Neuron (in vitro differentiated cells): ENCODE data around the gene SUSD1.

Experiments
- H2AFZ ChIP-seq: one replicate; pipeline ENCODE4 v1.6.1; 2013; ENCODE audit warnings: low read depth, mild to moderate bottlenecking, inconsistent platforms, low read length, moderate library complexity
- H3K27me3 ChIP-seq: one replicate; pipeline ENCODE4 v1.6.1; 2013; ENCODE audit warnings: low read length; ENCODE audit not compliant: insufficient read depth
- H3K36me3 ChIP-seq: one replicate; pipeline ENCODE4 v1.6.1; 2013; ENCODE audit warnings: low read length; ENCODE audit not compliant: insufficient read depth
- H3K4me1 ChIP-seq: one replicate; pipeline ENCODE4 v1.6.1; 2013; ENCODE audit warnings: low read length; ENCODE audit not compliant: insufficient read depth
- H3K4me3 ChIP-seq: 2 replicates; pipeline ENCODE4 v1.5.1; 2013; ENCODE audit warnings: mild to moderate bottlenecking, low read length, moderate library complexity
- H3K9me3 ChIP-seq: one replicate; pipeline ENCODE4 v1.6.1; 2013; ENCODE audit warnings: low read length

The SUSD1 gene

GRCh38 chr9:112041536-112042243, 133.4 kb downstream of the SUSD1 start:
- H3K27me3 ChIP-seq = no peaks in the 10 kb centered on the region
- peaks cover 8% of the 10 kb centered on the region for H3K4me1 ChIP-seq
- no peak overlapping the region for H2AFZ ChIP-seq
- H3K36me3 ChIP-seq = no peaks in the 10 kb centered on the region
- no peaks in the 10 kb centered on the region for H3K9me3 ChIP-seq
- H3K4me3 ChIP-seq = no peak overlapping the region

- Histone ChIP-seq H3K36me3 (no peaks in the 10 kb centered on the region), H3K4me1 (peaks cover 8% of the 10 kb centered on the region), H2AFZ (no peak overlapping the region), H3K9me3 (no peaks in the 10 kb centered on the region), H3K4me3 (no peak overlapping the region), H3K27me3 (no peaks in the 10 kb centered on the region)
These were observed 133.9 kb downstream of the SUSD1 start for GRCh38 chr9:112041199-112041535.

GRCh38 chr9:112038017-112038408, 137.1 kb downstream of the SUSD1 start:
- Histone ChIP-seq H3K9me3 (no peaks in the 10 kb centered on the region), H3K4me1 (peaks cover 8% of the 10 kb centered on the region), H3K36me3 (no peaks in the 10 kb centered on the region), H3K27me3 (no peaks in the 10 kb centered on the region), H2AFZ (no peak overlapping the region), H3K4me3 (no peak overlapping the region)

- Histone ChIP-seq H3K4me1 (peaks cover 8% of the 10 kb centered on the region), H3K36me3 (no peaks in the 10 kb centered on the region), H3K27me3 (no peaks in the 10 kb centered on the region), H3K4me3 (no peak overlapping the region), H3K9me3 (no peaks in the 10 kb centered on the region), H2AFZ (no peak overlapping the region)
These were observed 137.6 kb downstream of the SUSD1 start for GRCh38 chr9:112037281-112038016.

- Histone ChIP-seq H3K27me3 (no peaks in the 10 kb centered on the region), H2AFZ (no peak overlapping the region), H3K4me3 (no peak overlapping the region), H3K9me3 (no peaks in the 10 kb centered on the region), H3K36me3 (no peaks in the 10 kb centered on the region), H3K4me1 (peaks cover 5% of the 10 kb centered on the region)
These were observed 139.8 kb downstream of the SUSD1 start for GRCh38 chr9:112035166-112035826.

- no peak overlapping the region for H3K4me3 ChIP-seq
These were observed 140.9 kb downstream of the SUSD1 start for GRCh38 chr9:112034216-112034611.

GRCh38 chr9:112033237-112034215, 141.6 kb downstream of the SUSD1 start:
- H3K4me1 ChIP-seq = peaks cover 5% of the 10 kb centered on the region
- H3K27me3 ChIP-seq = no peaks in the 10 kb centered on the region
- no peaks in the 10 kb centered on the region for H3K36me3 ChIP-seq
- no peaks in the 10 kb centered on the region for H3K9me3 ChIP-seq
- H3K4me3 ChIP-seq = no peak overlapping the region
- H2AFZ ChIP-seq = no peak overlapping the region

More at GRCh38 chr9:112034216-112034611, 140.9 kb downstream of the SUSD1 start:
- no peaks in the 10 kb centered on the region for H3K9me3 ChIP-seq
- no peaks in the 10 kb centered on the region for H3K36me3 ChIP-seq
- peaks cover 5% of the 10 kb centered on the region for H3K4me1 ChIP-seq
- H2AFZ ChIP-seq = no peak overlapping the region
- H3K27me3 ChIP-seq = no peaks in the 10 kb centered on the region

- Histone ChIP-seq H3K4me3 (no peak overlapping the region), H3K27me3 (no peaks in the 10 kb centered on the region), H3K9me3 (no peaks in the 10 kb centered on the region), H2AFZ (no peak overlapping the region), H3K4me1 (peaks cover 4% of the 10 kb centered on the region), H3K36me3 (no peaks in the 10 kb centered on the region)
These were observed 142.4 kb downstream of the SUSD1 start for GRCh38 chr9:112032743-112033142.

GRCh38 chr9:112032009-112032408, 143.1 kb downstream of the SUSD1 start:
- no peaks in the 10 kb centered on the region for H3K4me1 ChIP-seq
- H3K36me3 ChIP-seq = no peaks in the 10 kb centered on the region
- H2AFZ ChIP-seq = no peak overlapping the region
- H3K9me3 ChIP-seq = no peaks in the 10 kb centered on the region
- no peak overlapping the region for H3K4me3 ChIP-seq
- no peaks in the 10 kb centered on the region for H3K27me3 ChIP-seq

- Histone ChIP-seq H3K4me1 (no peaks in the 10 kb centered on the region), H2AFZ (no peak overlapping the region), H3K9me3 (no peaks in the 10 kb centered on the region), H3K36me3 (no peaks in the 10 kb centered on the region), H3K4me3 (no peak overlapping the region), H3K27me3 (no peaks in the 10 kb centered on the region)
These were observed 143.7 kb downstream of the SUSD1 start for GRCh38 chr9:112031400-112031799.

- no peaks in the 10 kb centered on the region for H3K36me3 ChIP-seq
These were observed 145.1 kb downstream of the SUSD1 start for GRCh38 chr9:112029921-112030444.

More at GRCh38 chr9:112029921-112030444, 145.1 kb downstream of the SUSD1 start:
- H3K4me1 ChIP-seq = no peaks in the 10 kb centered on the region
- H3K27me3 ChIP-seq = no peaks in the 10 kb centered on the region
- no peak overlapping the region for H3K4me3 ChIP-seq
- H3K9me3 ChIP-seq = no peaks in the 10 kb centered on the region
- H2AFZ ChIP-seq = no peak overlapping the region
